ENCODE results near the gene ZCCHC8. TPM values are rescaled to one million over a fixed set of nuclear protein-coding genes. Genes with fewer than 3 reads are reported as not detected.
A peak's percentile ranks its signal among the peaks of the same experiment; 100 is the strongest.

The ZCCHC8 gene
- total and polyA plus RNA-seq, 2 of the 4 experiments (the other 2 are of a cell fraction), result 9.5 to 12.7 TPM

- Histone ChIP-seq H3K4me3 (ENCODE audit: insufficient read depth, low read depth, low read length) (peak overlapping the region; percentile 77), H3K14ac (replicated peaks; ENCODE audit: low read depth, low read length) (peak overlapping the region; percentile 14; the same call in 1 of the 2 replicates), H3K18ac (ENCODE audit: low read depth, low read length) (no peak overlapping the region), H3K4me1 (ENCODE audit: control insufficient read depth, insufficient read depth, low read length) (peaks cover 6% of the 10 kb centered on the region), H3K23ac (ENCODE audit: low read depth, low read length) (peak overlapping the region; percentile 83; the same call in 1 of the 2 replicates), H3K56ac (ENCODE audit: extremely low read depth, insufficient read depth, low read length) (peak overlapping the region; percentile 36), H3K9me3 (ENCODE audit: control insufficient read depth, insufficient read depth, low read length) (no peaks in the 10 kb centered on the region), H4K20me1 (ENCODE audit: insufficient read depth, low read length) (peaks cover 62% of the 10 kb centered on the region), H4K5ac (ENCODE audit: low read depth, low read length) (no peak overlapping the region), H2BK5ac (ENCODE audit: low read depth, low read length, poor library complexity, severe bottlenecking) (peak overlapping the region; percentile 35), H2AFZ (replicated peaks; ENCODE audit: low read length, poor library complexity) (no peak overlapping the region), H4K8ac (ENCODE audit: low read depth in 2 of 2, low read length in 2 of 2) (no peak overlapping the region), H3K9me1 (ENCODE audit: insufficient read depth, low read length) (0 out of 2 replicates have a peak, but pooled peaks cover 2% of the 10 kb centered on the region), H2AK9ac (replicated peaks; ENCODE audit: low read depth, low read length, poor library complexity) (no peak overlapping the region), H3K27ac (ENCODE audit: insufficient read depth, low read length) (peak overlapping the region; percentile 27; the same call in 1 of the 2 replicates), H2BK20ac (ENCODE audit: low read depth, low read length) (no peak overlapping the region), H2BK120ac (ENCODE audit: low read depth, low read length) (no peak overlapping the region), H3K4me2 (ENCODE audit: low read depth, low read length) (peak overlapping the region; percentile 100), H3K4ac (ENCODE audit: low read depth, low read length) (no peak overlapping the region), H2AK5ac (ENCODE audit: low read depth, low read length) (no peak overlapping the region), H3K36me3 (ENCODE audit: control insufficient read depth, insufficient read depth, low read length) (peaks cover 18% of the 10 kb centered on the region), H2BK15ac (ENCODE audit: low read depth, low read length) (no peak overlapping the region), H4K91ac (ENCODE audit: insufficient read depth, low read depth, low read length) (no peak overlapping the region), H3K9ac (ENCODE audit: low read depth, low read length) (peak overlapping the region; percentile 81), H3K27me3 (ENCODE audit: control insufficient read depth, insufficient read depth, low read length) (no peaks in the 10 kb centered on the region), H3K79me1 (ENCODE audit: low read depth in 1 of 2, low read length in 2 of 2) (peaks cover 22 to 38% of the 10 kb centered on the region in 2 experiments; a peak in 3 of 4 replicates)
- TF ChIP-seq MAFK (IDR thresholded peaks at IDR 0.05; ENCODE audit: low read depth, low read length) (no peak), POLR2A (IDR thresholded peaks at IDR 0.05; ENCODE audit: low read depth, low read length) (no peak), FOS (IDR thresholded peaks at IDR 0.05; ENCODE audit: low read depth, low read length) (no peak), CHD1 (IDR thresholded peaks at IDR 0.05; ENCODE audit: low read depth, low read length) (no peak), CTCF (conservative IDR thresholded peaks at IDR 0.05; ENCODE audit: low read depth, low read length) (no peak), MAZ (IDR thresholded peaks at IDR 0.05; ENCODE audit: borderline replicate concordance, low read depth, low read length) (no peak)
- ChIA-PET POLR2A (ENCODE audit: unreplicated experiment) (no interaction called here), CTCF (no interaction called here)
- no TSS peak for BruUV-seq (replicated peaks)
- dilution Hi-C loops (cut with HindIII; ENCODE audit: low sequenced_read_pairs, unreplicated experiment) (no loop called here), in situ Hi-C loops (cut with MboI; ENCODE audit: low sequenced_read_pairs) (no loop called here), intact Hi-C loops (cut with micrococcal nuclease) (no loop called here)
- 0% methylated on average over 1 of the region's 8 CpGs; no CpG with 5 or more reads in 1 of the 2 experiments for WGBS, 2 experiments (ENCODE audit: extremely low coverage in 2 of 2, insufficient read length in 1 of 2)
- DNase-seq (peak; percentile 12), ATAC-seq (ENCODE audit: low read depth) (no peak)
Measured at GRCh38 chr12:122523846-122524718, 23.4 kb upstream of the ZCCHC8 start.

Data from IMR-90 (cell line).